Osteoblast (primary cell): ENCODE measurements around the gene DZIP1L. TPM values are rescaled to one million over a fixed set of nuclear protein-coding genes. Genes with fewer than 3 reads are reported as not detected.
A peak's percentile ranks its signal among the peaks of the same experiment; 100 is the strongest.
"Not testable (repeated sequence)": the region's sequence is repeated elsewhere in the genome, so short reads cannot be mapped to it uniquely, and the experiment has no call there.

Experiments
- DNase-seq: peaks from one replicate; pipeline ENCODE4 v3.0.0; 2011; ENCODE audit warnings: low spot score, mixed read lengths; ENCODE audit not compliant: insufficient read length; ENCODE audit errors: missing footprints
- H2AFZ ChIP-seq: 2 replicates; pipeline ENCODE4 v1.6.0; 2011; ENCODE audit warnings: mild to moderate bottlenecking, low read length
- H3K27ac ChIP-seq: 2 replicates; pipeline ENCODE4 v1.5.1; 2011; ENCODE audit warnings: mild to moderate bottlenecking, low read depth, low read length, moderate library complexity
- H3K27me3 ChIP-seq: 2 replicates; pipeline ENCODE4 v1.6.0; 2012; ENCODE audit warnings: mild to moderate bottlenecking, control low read depth, inconsistent platforms, low read length, moderate library complexity; ENCODE audit not compliant: insufficient read depth
- H3K36me3 ChIP-seq: 2 replicates; pipeline ENCODE4 v1.5.1; 2011; ENCODE audit warnings: mild to moderate bottlenecking, low read length, control low read depth, moderate library complexity; ENCODE audit not compliant: insufficient read depth
- H3K4me1 ChIP-seq: 2 replicates; pipeline ENCODE4 v1.5.1; 2011; ENCODE audit warnings: mild to moderate bottlenecking, low read length, control low read depth, moderate library complexity; ENCODE audit not compliant: insufficient read depth
- H3K4me2 ChIP-seq: 2 replicates; pipeline ENCODE4 v1.6.0; 2011; ENCODE audit warnings: mild to moderate bottlenecking, low read length; ENCODE audit not compliant: insufficient read depth
- H3K4me3 ChIP-seq: fragments of 200-600 bp; sonication (generic); 3 replicates; pipeline ENCODE4 v1.5.1; 2012; ENCODE audit warnings: mild to moderate bottlenecking, low read length, inconsistent platforms; ENCODE audit not compliant: insufficient read depth
- H3K79me2 ChIP-seq: 2 replicates; pipeline ENCODE4 v1.6.0; 2012; ENCODE audit warnings: mild to moderate bottlenecking, low read length, control low read depth, inconsistent platforms; ENCODE audit not compliant: insufficient read depth
- H3K9me3 ChIP-seq: 2 replicates; pipeline ENCODE4 v1.5.1; 2011; ENCODE audit warnings: low read depth, low read length, control low read depth
- H4K20me1 ChIP-seq: 2 replicates; pipeline ENCODE4 v1.6.0; 2012; ENCODE audit warnings: mild to moderate bottlenecking, low read length, control low read depth; ENCODE audit not compliant: insufficient read depth
- total RNA-seq: library from RNA; depleted of rRNA; stranded (reverse); fragments of >200 nt; gene quantifications from 2 replicates; pipeline ENCODE4 v1.2.3, GENCODE V29; 2012
- TF ChIP-seq, protein P1 (sequence below): IDR thresholded peaks from 2 replicates; pipeline ENCODE4 v1.5.1; 2011; ENCODE audit warnings: mild to moderate bottlenecking, low read depth, low read length, moderate library complexity; ENCODE audit errors: extremely low read depth

The DZIP1L gene
- total RNA-seq, 1 donor: 42.3 TPM

DNA sequence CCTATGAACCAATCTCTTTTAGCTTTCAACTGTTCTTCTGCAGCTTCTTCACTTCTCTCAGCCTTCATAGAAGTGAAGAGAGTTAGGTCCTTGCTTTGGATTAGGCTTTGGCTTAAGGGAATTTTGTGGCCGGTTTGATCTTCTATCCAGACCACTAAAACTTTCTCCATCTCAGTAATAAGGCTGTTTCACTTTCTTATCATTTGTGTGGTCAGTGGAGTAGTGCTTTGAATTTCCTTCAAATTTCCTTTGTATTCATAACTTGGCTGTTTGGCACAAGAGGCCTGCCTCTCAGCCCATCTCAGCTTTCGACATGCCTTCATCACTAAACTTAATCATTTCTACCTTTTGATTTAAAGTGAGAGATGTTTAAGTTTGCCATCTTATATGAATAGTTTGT, 21.7 kb downstream of the DZIP1L start:
- no peak for DNase-seq
- TF ChIP-seq, protein P1, sequence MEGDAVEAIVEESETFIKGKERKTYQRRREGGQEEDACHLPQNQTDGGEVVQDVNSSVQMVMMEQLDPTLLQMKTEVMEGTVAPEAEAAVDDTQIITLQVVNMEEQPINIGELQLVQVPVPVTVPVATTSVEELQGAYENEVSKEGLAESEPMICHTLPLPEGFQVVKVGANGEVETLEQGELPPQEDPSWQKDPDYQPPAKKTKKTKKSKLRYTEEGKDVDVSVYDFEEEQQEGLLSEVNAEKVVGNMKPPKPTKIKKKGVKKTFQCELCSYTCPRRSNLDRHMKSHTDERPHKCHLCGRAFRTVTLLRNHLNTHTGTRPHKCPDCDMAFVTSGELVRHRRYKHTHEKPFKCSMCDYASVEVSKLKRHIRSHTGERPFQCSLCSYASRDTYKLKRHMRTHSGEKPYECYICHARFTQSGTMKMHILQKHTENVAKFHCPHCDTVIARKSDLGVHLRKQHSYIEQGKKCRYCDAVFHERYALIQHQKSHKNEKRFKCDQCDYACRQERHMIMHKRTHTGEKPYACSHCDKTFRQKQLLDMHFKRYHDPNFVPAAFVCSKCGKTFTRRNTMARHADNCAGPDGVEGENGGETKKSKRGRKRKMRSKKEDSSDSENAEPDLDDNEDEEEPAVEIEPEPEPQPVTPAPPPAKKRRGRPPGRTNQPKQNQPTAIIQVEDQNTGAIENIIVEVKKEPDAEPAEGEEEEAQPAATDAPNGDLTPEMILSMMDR: no peak
- peaks cover 32% of the 10 kb centered on the region for H3K36me3 ChIP-seq
- peaks cover 2% of the 10 kb centered on the region for H4K20me1 ChIP-seq
- H2AFZ ChIP-seq: no peak overlapping the region
- H3K79me2 ChIP-seq: peaks cover 3% of the 10 kb centered on the region
- no peaks in the 10 kb centered on the region for H3K9me3 ChIP-seq
- no peak overlapping the region for H3K27ac ChIP-seq
- no peak overlapping the region for H3K4me2 ChIP-seq
- peaks cover 18% of the 10 kb centered on the region for H3K4me1 ChIP-seq
- no peaks in the 10 kb centered on the region for H3K27me3 ChIP-seq
- no peak overlapping the region for H3K4me3 ChIP-seq

DNA sequence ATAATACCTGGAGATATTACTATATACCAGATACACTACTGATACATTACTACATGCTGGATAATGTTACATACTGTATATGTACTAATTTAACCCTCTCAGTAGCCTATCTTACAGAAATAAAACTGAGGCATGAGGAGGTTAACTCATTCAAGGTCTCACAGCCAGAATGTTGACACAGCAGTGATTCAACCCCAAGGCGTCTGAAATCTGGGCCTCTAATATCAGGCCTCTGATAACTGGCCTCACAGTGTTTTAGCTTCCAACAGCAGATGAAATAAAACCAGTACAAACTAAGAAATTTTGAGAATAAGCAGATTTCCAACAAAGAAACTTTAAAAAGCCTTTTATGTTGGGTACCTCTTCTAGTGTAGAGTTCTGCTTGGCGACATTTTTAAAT, 23.4 kb downstream of the DZIP1L start:
- peak overlapping the region; percentile 5 for H3K27ac ChIP-seq
- H4K20me1 ChIP-seq: peaks cover 2% of the 10 kb centered on the region
- H2AFZ ChIP-seq: no peak overlapping the region
- DNase-seq: no peak
- H3K79me2 ChIP-seq: no peaks in the 10 kb centered on the region
- H3K4me1 ChIP-seq: peaks cover 18% of the 10 kb centered on the region
- no peak overlapping the region for H3K4me3 ChIP-seq
- peaks cover 36% of the 10 kb centered on the region for H3K36me3 ChIP-seq
- no peaks in the 10 kb centered on the region for H3K27me3 ChIP-seq
- H3K9me3 ChIP-seq: no peaks in the 10 kb centered on the region
- TF ChIP-seq, protein P1: no peak
- H3K4me2 ChIP-seq: no peak overlapping the region

DNA sequence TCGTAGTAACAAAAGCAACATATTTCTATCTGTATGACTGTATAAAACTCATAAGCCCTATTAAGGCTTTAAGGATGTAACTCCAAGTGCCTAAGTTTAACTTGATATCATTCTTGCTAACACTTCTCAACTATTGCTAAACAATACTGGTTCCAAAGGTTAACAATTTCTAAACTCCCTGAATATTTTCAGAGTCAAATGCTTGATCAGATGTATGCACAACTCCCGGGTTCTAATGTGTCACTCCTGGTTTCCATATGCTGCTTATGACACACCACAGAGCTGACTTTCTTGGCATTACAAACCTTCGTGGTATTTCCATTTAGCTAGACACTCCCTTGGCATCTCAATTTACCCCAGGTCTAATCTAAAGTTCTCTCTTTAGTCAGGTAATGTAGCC, 26.3 kb downstream of the DZIP1L start:
- Histone ChIP-seq H3K4me3 (no peak overlapping the region), H3K4me2 (no peak overlapping the region), H3K9me3 (no peaks in the 10 kb centered on the region), H2AFZ (no peak overlapping the region), H3K27ac (peak overlapping the region; percentile 34), H3K36me3 (peaks cover 38% of the 10 kb centered on the region), H4K20me1 (no peaks in the 10 kb centered on the region), H3K27me3 (no peaks in the 10 kb centered on the region), H3K79me2 (no peaks in the 10 kb centered on the region), H3K4me1 (peaks cover 18% of the 10 kb centered on the region)
- TF ChIP-seq, protein P1: no peak
- DNase-seq: no peak

DNA sequence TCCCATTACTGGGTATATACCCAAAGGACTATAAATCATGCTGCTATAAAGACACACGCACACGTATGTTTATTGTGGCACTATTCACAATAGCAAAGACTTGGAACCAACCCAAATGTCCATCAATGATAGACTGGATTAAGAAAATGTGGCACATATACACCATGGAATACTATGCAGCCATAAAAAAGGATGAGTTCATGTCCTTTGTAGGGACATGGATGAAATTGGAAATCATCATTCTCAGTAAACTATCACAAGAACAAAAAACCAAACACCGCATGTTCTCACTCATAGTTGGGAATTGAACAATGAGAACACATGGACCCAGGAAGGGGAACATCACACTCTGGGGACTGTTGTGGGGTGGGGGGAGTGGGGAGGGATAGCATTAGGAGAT, 29.7 kb downstream of the DZIP1L start:
- not testable (repeated sequence) for H3K9me3 ChIP-seq, H3K27me3 ChIP-seq, H3K79me2 ChIP-seq, H3K4me3 ChIP-seq, DNase-seq, H2AFZ ChIP-seq, H3K4me2 ChIP-seq, H3K27ac ChIP-seq, H4K20me1 ChIP-seq
- H3K36me3 ChIP-seq: peaks cover 38% of the 10 kb centered on the region
- peaks cover 36% of the 10 kb centered on the region for H3K4me1 ChIP-seq
